SK-N-SH (cell line): Measurements from ENCODE around the gene PRDM15. TPM values are rescaled to one million over a fixed set of nuclear protein-coding genes. Genes with fewer than 3 reads are reported as not detected.

Experiments used
- CTCF ChIA-PET: fragments of 300-600, 350-600 bp; formaldehyde crosslinking; extraction: SDS; loops from one replicate; lab custom pipeline; 2021; lab: Yijun Ruan, JAX
- POLR2A ChIA-PET: fragments of 350-600 bp; sonication (Branson Sonifier 250); formaldehyde crosslinking; extraction: SDS; loops from one replicate; lab custom pipeline; 2020; ENCODE audit warnings: antibody characterized with exemption, inconsistent platforms; lab: Yijun Ruan, JAX
- DNase-seq: peaks from one replicate; pipeline ENCODE4 v3.0.0; 2012
- H2AFZ ChIP-seq: fragments of 200-600 bp; sonication (generic); 2 replicates; pipeline ENCODE4 v1.8.1; 2016; ENCODE audit warnings: antibody characterized with exemption, mild to moderate bottlenecking, low read depth
- H3F3A ChIP-seq: fragments of 200-600 bp; sonication (generic); replicated peaks from 2 replicates; pipeline ENCODE3; 2016; ENCODE audit warnings: antibody characterized with exemption, mild to moderate bottlenecking; ENCODE audit not compliant: insufficient read depth
- H3K27ac ChIP-seq, 2 experiments: fragments of 200-500 bp in 1 of 2; fragments of 200-600 bp in 1 of 2; sonication (Bioruptor generic) in 1 of 2; sonication (generic), shearing (Covaris generic) in 1 of 2; 2 replicates each; pipeline versions ENCODE4 v1.5.1 to v1.6.1; 2014 to 2016; ENCODE audit warnings: low read depth in 2 of 2, inconsistent platforms in 1 of 2, low read length in 1 of 2, mild to moderate bottlenecking in 1 of 2, mixed read lengths in 1 of 2
- H3K27me3 ChIP-seq: fragments of 200-600 bp; sonication (generic), shearing (Covaris generic); 2 replicates; pipeline ENCODE4 v1.6.1; 2016; ENCODE audit warnings: mixed run types; ENCODE audit not compliant: insufficient read depth
- H3K36me3 ChIP-seq, 2 experiments: fragments of 200-500 bp in 1 of 2; fragments of 200-600 bp in 1 of 2; sonication (Bioruptor generic) in 1 of 2; sonication (generic) in 1 of 2; replicated peaks in 1 of 2; 2 replicates each; pipeline versions ENCODE3 to v1.5.1; 2014 to 2016; ENCODE audit warnings: low read length in 1 of 2, mild to moderate bottlenecking in 1 of 2; ENCODE audit not compliant: insufficient read depth in 2 of 2, control insufficient read depth in 1 of 2
- H3K4me1 ChIP-seq, 2 experiments: fragments of 200-500 bp in 1 of 2; fragments of 200-600 bp in 1 of 2; sonication (Bioruptor generic) in 1 of 2; sonication (generic), shearing (Covaris generic) in 1 of 2; 2 replicates each; pipeline versions ENCODE4 v1.5.1 to v1.6.1; 2014 to 2016; ENCODE audit warnings: low read depth in 1 of 2, low read length in 1 of 2, mixed run types in 1 of 2; ENCODE audit not compliant: insufficient read depth in 2 of 2, control insufficient read depth in 1 of 2
- H3K4me2 ChIP-seq: fragments of 200-600 bp; sonication (generic), shearing (Covaris generic); 2 replicates; pipeline ENCODE4 v1.6.1; 2017; ENCODE audit warnings: mixed run types
- H3K4me3 ChIP-seq, 2 experiments: fragments of 200-500 bp in 1 of 2; fragments of 200-600 bp in 1 of 2; sonication (Bioruptor generic) in 1 of 2; sonication (generic), shearing (Covaris generic) in 1 of 2; 2 replicates each; pipeline versions ENCODE4 v1.5.1 to v1.8.1; 2014 to 2016; ENCODE audit warnings: low read depth in 2 of 2, inconsistent platforms in 1 of 2, low read length in 1 of 2, mild to moderate bottlenecking in 1 of 2, mixed read lengths in 1 of 2, moderate library complexity in 1 of 2
- H3K79me2 ChIP-seq: fragments of 200-600 bp; sonication (generic); 2 replicates; pipeline ENCODE4 v1.8.1; 2017; ENCODE audit warnings: mild to moderate bottlenecking; ENCODE audit not compliant: insufficient read depth
- H3K9ac ChIP-seq: fragments of 200-600 bp; sonication (generic); 2 replicates; pipeline ENCODE4 v1.6.1; 2017; ENCODE audit warnings: mixed run types
- H3K9me2 ChIP-seq: fragments of 200-600 bp; sonication (generic); 2 replicates; pipeline ENCODE4 v1.6.1; 2017; ENCODE audit warnings: mixed run types
- H3K9me3 ChIP-seq: fragments of 200-600 bp; sonication (generic); 2 replicates; pipeline ENCODE4 v1.6.1; 2017; ENCODE audit warnings: mixed run types, mild to moderate bottlenecking, moderate library complexity
- H4K20me1 ChIP-seq: fragments of 200-600 bp; sonication (generic); 2 replicates; pipeline ENCODE4 v1.6.1; 2017; ENCODE audit warnings: mild to moderate bottlenecking, mixed run types; ENCODE audit not compliant: insufficient read depth
- CHD2 ChIP-seq: fragments of 150-350 bp; IDR thresholded peaks from 2 replicates; pipeline ENCODE4 v1.6.1; 2018; ENCODE audit warnings: low read length; ENCODE audit not compliant: partially characterized antibody
- ELF1 ChIP-seq: IDR thresholded peaks from 2 replicates; pipeline ENCODE4 v1.4.0; 2012
- FOXJ3 ChIP-seq: sonication (generic); formaldehyde crosslinking; IDR thresholded peaks from 2 replicates; pipeline ENCODE4 v1.5.1; 2020; ENCODE audit warnings: mild to moderate bottlenecking, missing genetic modification reagents
- JUND ChIP-seq: IDR thresholded peaks from 2 replicates; pipeline ENCODE4 v1.4.0; 2012
- NFIC ChIP-seq: IDR thresholded peaks from 2 replicates; pipeline ENCODE4 v1.4.0; 2012; ENCODE audit warnings: borderline replicate concordance
- NRF1 ChIP-seq: IDR thresholded peaks from 2 replicates; pipeline ENCODE4 v1.6.1; 2012; ENCODE audit warnings: low read depth, mild to moderate bottlenecking, low read length
- POLR2AphosphoS5 ChIP-seq: IDR thresholded peaks from 2 replicates; pipeline ENCODE4 v1.6.1; 2012; ENCODE audit warnings: low read depth, low read length
- RAD21 ChIP-seq: IDR thresholded peaks from 2 replicates; pipeline ENCODE4 v1.6.1; 2012; ENCODE audit warnings: mild to moderate bottlenecking, low read length
- RCOR1 ChIP-seq: fragments of 150-350 bp; IDR thresholded peaks from 2 replicates; pipeline ENCODE4 v1.6.1; 2017; ENCODE audit warnings: antibody characterized with exemption, low read length
- RFX5 ChIP-seq: IDR thresholded peaks from 2 replicates; pipeline ENCODE4 v1.6.1; 2012; ENCODE audit warnings: mild to moderate bottlenecking, improper control_type of control experiment, low read length
- SIN3A ChIP-seq: IDR thresholded peaks from 2 replicates; pipeline ENCODE4 v1.6.1; 2012; ENCODE audit warnings: low read depth, mild to moderate bottlenecking, low read length, moderate library complexity, borderline replicate concordance
- TCF12 ChIP-seq: IDR thresholded peaks from 2 replicates; pipeline ENCODE4 v1.4.0; 2012
- USF2 ChIP-seq: fragments of 150-350 bp; IDR thresholded peaks from 2 replicates; pipeline ENCODE4 v1.6.1; 2017; ENCODE audit warnings: antibody characterized with exemption, low read length, low read depth, borderline replicate concordance
- WGBS: methylation state at CpG from one replicate; pipeline ENCODE4 v1.1.6; 2017; ENCODE audit warnings: low lambda C conversion rate; 5-methylcytosine and 5-hydroxymethylcytosine counted together
- polyA plus RNA-seq, 3 experiments: library from polyadenylated mRNA; depleted of rRNA; stranded (reverse); fragments of >200 nt; gene quantifications; 2 replicates each; pipeline ENCODE4 v1.2.3, GENCODE V29; 2012
- TF ChIP-seq, protein P1 (sequence below): IDR thresholded peaks from 2 replicates; pipeline ENCODE4 v1.4.0; 2012; ENCODE audit warnings: low read depth, borderline replicate concordance
- TF ChIP-seq, protein P2 (sequence below): IDR thresholded peaks from 2 replicates; pipeline ENCODE4 v1.6.1; 2012; ENCODE audit warnings: mild to moderate bottlenecking, low read depth, low read length, moderate library complexity
- TF ChIP-seq, protein P3 (sequence below): IDR thresholded peaks from 2 replicates; pipeline ENCODE4; 2012

Gene PRDM15
- polyA plus RNA-seq, 1 of the 3 experiments (the other 2 are of a cell fraction) = 7.0 TPM

DNA sequence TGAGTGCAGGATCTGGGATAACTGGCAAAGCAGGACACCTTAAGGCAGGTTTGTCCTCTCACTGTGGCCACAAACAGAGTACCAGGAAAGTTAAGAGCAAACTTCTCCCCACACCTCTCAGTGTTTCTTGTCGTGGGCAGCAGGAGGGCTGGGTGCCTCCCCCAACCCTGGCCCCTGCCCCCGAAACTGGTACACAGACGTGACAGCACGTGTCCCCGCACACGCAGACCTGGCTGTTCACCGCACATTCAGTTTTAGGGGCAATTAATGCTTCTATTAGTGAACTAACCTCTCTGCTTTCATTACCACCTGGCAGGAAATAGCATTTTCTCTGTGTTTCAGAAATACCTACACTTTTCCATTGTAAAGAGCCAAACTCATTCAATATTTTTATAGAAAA lies 79.4 kb downstream of the PRDM15 start:
- WGBS = 97% methylated on average over 7 of the region's 7 CpGs
- CTCF ChIA-PET = no interaction called here

More for the DNA sequence above, 79.4 kb downstream of the PRDM15 start:
- Histone ChIP-seq H3K79me2 (no peaks in the 10 kb centered on the region), H2AFZ (no peak overlapping the region), H3K9me3 (no peaks in the 10 kb centered on the region), H3K4me2 (no peak overlapping the region), H3K9ac (no peak overlapping the region), H3F3A (no peaks in the 10 kb centered on the region), H3K9me2 (no peaks in the 10 kb centered on the region), H3K4me1 (no peaks in the 10 kb centered on the region), H3K27ac (no peak overlapping the region), H3K4me3 (no peak overlapping the region), H3K27me3 (no peaks in the 10 kb centered on the region), H3K36me3 (peaks cover 3 to 33% of the 10 kb centered on the region in 2 experiments), H4K20me1 (no peaks in the 10 kb centered on the region)
- no peak for TF ChIP-seq RFX5
- TF ChIP-seq TCF12 = no peak
- no peak for TF ChIP-seq USF2
- TF ChIP-seq, protein P1, sequence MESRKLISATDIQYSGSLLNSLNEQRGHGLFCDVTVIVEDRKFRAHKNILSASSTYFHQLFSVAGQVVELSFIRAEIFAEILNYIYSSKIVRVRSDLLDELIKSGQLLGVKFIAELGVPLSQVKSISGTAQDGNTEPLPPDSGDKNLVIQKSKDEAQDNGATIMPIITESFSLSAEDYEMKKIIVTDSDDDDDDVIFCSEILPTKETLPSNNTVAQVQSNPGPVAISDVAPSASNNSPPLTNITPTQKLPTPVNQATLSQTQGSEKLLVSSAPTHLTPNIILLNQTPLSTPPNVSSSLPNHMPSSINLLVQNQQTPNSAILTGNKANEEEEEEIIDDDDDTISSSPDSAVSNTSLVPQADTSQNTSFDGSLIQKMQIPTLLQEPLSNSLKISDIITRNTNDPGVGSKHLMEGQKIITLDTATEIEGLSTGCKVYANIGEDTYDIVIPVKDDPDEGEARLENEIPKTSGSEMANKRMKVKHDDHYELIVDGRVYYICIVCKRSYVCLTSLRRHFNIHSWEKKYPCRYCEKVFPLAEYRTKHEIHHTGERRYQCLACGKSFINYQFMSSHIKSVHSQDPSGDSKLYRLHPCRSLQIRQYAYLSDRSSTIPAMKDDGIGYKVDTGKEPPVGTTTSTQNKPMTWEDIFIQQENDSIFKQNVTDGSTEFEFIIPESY = no peak
- TF ChIP-seq, protein P2, sequence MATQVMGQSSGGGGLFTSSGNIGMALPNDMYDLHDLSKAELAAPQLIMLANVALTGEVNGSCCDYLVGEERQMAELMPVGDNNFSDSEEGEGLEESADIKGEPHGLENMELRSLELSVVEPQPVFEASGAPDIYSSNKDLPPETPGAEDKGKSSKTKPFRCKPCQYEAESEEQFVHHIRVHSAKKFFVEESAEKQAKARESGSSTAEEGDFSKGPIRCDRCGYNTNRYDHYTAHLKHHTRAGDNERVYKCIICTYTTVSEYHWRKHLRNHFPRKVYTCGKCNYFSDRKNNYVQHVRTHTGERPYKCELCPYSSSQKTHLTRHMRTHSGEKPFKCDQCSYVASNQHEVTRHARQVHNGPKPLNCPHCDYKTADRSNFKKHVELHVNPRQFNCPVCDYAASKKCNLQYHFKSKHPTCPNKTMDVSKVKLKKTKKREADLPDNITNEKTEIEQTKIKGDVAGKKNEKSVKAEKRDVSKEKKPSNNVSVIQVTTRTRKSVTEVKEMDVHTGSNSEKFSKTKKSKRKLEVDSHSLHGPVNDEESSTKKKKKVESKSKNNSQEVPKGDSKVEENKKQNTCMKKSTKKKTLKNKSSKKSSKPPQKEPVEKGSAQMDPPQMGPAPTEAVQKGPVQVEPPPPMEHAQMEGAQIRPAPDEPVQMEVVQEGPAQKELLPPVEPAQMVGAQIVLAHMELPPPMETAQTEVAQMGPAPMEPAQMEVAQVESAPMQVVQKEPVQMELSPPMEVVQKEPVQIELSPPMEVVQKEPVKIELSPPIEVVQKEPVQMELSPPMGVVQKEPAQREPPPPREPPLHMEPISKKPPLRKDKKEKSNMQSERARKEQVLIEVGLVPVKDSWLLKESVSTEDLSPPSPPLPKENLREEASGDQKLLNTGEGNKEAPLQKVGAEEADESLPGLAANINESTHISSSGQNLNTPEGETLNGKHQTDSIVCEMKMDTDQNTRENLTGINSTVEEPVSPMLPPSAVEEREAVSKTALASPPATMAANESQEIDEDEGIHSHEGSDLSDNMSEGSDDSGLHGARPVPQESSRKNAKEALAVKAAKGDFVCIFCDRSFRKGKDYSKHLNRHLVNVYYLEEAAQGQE = no peak
- TF ChIP-seq ELF1 = no peak
- TF ChIP-seq RAD21 = no peak
- TF ChIP-seq NRF1 = no peak
- TF ChIP-seq CHD2 = no peak
- no peak for TF ChIP-seq POLR2AphosphoS5
- TF ChIP-seq FOXJ3 (CRISPR knock-in tag) = no peak
- no peak for TF ChIP-seq NFIC
- TF ChIP-seq JUND = no peak
- TF ChIP-seq, protein P3, sequence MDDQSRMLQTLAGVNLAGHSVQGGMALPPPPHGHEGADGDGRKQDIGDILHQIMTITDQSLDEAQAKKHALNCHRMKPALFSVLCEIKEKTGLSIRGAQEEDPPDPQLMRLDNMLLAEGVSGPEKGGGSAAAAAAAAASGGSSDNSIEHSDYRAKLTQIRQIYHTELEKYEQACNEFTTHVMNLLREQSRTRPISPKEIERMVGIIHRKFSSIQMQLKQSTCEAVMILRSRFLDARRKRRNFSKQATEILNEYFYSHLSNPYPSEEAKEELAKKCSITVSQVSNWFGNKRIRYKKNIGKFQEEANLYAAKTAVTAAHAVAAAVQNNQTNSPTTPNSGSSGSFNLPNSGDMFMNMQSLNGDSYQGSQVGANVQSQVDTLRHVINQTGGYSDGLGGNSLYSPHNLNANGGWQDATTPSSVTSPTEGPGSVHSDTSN = no peak
- TF ChIP-seq SIN3A = no peak
- no peak for TF ChIP-seq RCOR1
- POLR2A ChIA-PET = no interaction called here
- DNase-seq = no peak
